ENCODE measurements around the gene ZPBP2.
A peak's percentile ranks its signal among the peaks of the same experiment; 100 is the strongest.

ZPBP2 gene

DNA sequence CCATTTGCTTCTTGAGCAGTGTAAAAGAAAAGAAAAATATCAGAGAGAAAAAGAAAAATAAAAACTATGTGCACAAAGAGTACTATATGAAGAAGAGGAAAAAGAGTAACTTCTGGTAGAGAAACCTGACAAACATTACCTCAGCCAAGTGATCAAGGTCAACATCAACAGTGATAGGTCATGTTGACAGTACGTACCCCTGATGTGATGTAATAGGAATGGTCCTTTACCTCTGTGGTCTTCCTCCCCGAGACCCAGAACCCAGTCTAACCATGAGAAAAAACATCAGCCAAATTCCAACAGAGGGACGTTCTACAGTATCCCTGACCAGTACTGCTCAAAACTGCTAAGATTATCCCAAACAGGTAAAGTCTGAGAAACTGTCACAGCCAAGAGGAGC lies 46.0 kb downstream of the ZPBP2 start:
- no peak for DNase-seq (ENCODE audit: low read depth)

GRCh38 chr17:39915559-39915958 lies 47.6 kb downstream of the ZPBP2 start:
- no peak for DNase-seq (ENCODE audit: low read depth)

DNA sequence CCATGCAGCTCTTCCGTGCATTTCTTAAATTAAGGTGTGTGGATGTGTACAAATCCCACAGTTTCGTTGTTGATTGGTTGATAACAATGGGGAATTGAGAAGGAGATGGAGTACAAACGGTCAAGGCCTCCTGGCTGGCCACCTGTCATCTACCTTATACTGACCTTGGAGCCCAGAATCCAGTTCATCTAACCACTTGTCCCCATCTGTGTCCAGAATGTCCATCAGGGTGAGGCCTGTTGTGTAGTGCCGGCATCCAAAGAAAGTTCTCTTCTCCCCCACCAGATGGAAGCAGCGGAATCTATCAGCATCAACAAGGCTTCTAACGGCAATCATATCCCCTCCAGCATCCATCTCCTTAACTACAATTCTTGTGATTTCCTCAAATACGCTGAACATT lies 48.9 kb downstream of the ZPBP2 start:
- DNase-seq (ENCODE audit: low read depth): no peak

DNA sequence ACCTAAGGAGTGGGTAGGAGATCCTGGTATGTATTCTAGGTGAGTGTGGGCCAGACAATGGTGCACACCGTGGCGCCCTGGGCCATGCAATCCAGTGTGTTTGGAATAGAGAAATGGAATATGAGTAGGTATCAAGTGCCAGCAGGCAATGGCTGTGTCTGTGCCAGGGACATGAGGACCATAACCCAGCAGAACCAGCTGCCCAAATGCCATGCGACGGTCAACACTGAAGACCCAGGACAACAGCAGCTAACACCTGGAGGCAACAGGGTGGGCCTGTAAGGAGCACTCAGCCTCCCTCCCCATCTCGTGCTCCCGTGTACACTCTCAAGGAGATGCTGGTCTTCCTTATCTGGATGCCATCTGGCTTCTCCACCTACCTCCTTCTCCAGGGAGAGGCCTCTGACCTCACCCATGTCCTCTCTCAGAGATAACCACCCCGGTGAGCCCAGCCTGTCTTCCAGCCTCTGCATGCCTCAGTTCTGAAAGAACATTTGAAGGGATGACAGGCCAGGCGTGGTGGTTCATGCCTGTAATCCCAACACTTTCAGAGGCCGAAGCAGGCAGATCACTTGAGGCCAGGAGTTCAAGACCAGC lies 51.2 kb downstream of the ZPBP2 start:
- no peak for DNase-seq (ENCODE audit: low read depth)

- DNase-seq (ENCODE audit: low read depth): no peak
Observed at GRCh38 chr17:39920218-39921210, 52.5 kb downstream of the ZPBP2 start.

GRCh38 chr17:39921323-39921722 lies 53.3 kb downstream of the ZPBP2 start:
- no peak for DNase-seq (ENCODE audit: low read depth)

- no peak for DNase-seq (ENCODE audit: low read depth)
Observed at GRCh38 chr17:39922006-39922405, 54.0 kb downstream of the ZPBP2 start.

GRCh38 chr17:39923230-39923629 lies 55.2 kb downstream of the ZPBP2 start:
- no peak for DNase-seq (ENCODE audit: low read depth)

DNA sequence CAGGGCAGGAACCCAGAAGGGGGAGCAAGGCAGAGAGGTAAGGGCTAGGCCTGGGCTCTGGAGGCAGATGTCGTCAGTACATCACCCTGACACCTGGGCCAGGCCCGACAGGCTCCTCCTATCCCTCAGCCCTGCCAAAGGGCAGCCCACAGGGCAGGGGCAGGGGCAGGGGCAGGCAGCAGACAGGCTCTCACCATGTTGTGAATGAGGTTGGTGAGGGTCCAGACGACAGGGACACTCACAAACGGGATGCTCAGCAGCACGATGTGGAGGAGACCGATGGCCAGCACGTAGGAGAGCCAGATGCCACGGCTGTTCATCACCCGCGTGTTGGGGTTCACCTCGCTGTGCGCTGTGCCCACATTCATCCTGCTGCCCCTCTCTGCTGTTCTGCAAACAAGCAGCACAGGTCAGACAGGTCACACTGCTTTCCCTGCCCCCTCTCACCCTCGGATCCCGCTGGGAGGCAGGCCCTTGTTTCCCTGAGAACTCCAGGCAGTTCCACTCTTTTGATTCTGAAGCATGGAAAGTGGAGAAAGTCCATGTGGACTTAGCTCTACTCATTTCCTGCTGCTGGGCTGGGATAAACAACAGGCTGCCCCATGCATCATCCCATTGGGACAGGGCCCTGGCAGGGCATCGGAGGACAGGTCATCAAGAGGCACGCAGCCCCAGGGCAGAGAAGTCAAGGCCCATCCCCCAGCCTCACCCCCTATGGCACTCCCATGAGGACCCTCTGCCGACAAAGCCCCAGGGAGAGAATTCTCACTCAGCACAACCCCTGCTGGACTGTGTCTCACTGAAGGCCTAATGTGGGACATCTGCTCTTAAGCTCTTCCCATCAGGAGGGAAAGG lies 56.1 kb downstream of the ZPBP2 start:
- DNase-seq (ENCODE audit: low read depth): no peak

- DNase-seq (ENCODE audit: low read depth): no peak
Observed at GRCh38 chr17:39924691-39925055, 56.7 kb downstream of the ZPBP2 start.

DNA sequence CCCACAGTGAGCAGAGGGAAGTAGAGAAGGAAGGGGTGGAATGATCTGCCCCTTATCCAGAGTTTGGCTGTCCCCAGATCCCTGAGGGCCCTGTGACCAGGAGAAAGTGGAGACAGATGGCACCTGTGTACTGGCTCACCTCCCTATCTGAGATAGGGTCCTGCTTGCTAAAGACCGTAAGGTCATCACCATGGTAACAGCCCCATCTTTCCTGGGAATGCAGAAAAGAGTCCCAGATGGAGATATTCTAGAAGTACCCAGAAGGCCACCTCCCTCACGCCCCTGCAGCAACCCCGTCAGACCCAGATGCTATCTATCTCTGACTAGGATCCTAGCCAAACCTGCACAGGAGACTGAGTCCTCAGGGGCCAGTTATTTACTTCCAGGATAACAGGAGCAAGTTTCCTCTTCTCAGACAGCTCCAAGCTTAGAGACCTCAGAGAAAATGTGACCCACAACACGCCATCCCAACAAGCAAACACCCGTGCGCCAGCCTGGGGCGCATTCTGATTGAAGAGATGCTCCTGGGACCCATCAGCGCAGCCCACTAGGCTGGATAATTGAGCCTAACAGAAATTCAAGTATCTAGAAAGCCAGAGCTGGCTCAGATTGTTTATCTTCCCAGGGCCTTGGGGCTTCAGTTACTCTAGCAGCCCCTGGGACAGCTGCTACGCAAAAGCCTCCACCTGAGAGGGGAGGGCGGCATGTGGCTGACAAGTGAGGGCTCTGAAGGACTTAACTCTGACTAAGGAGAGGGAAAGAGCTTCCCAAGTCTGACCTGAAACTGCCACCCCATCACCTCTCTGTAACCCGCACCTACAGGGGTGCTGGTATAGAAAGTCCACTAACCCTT lies 57.5 kb downstream of the ZPBP2 start:
- no peak for DNase-seq (ENCODE audit: low read depth)

DNA sequence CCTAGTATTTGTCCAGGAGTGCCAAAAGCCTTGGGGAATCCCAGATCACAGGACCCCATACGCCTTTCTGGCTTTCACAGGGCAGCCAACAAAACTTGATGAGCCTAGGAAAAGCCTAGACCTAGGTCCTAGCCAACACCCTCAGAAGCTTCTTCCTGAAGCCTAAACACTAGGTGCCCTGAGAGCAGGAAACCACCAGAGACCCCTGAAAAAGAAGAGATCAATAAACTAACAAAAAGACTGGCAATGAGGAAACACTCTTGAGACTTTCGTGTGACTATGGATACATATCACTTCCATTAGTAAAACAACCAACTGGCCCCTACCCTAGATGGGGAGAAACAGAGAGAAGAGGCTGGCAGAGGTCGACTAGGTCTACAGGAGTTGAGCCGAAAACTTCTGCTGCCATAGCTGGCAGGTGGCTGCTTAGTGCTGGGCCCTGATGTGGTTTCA lies 58.2 kb downstream of the ZPBP2 start:
- DNase-seq (ENCODE audit: low read depth): peak; percentile 45

GRCh38 chr17:39926588-39927100 lies 58.6 kb downstream of the ZPBP2 start:
- DNase-seq (ENCODE audit: low read depth): no peak

Measured in stimulated activated CD8-positive, alpha-beta memory T cell treated with anti-CD3 and anti-CD28 coated beads, Interleukin-12 subunit alpha, Interleukin-12 subunit beta, amount 100 ng/mL, for 1 hour (primary cell).